T-helper 2 cell treated with Interferon-gamma antibody and Interleukin-4, amounts not matched to agents 100 ng/mL and 5 ng/mL, for 36 hours (primary cell): ENCODE results near the gene ZBTB16. TPM values are rescaled to one million over a fixed set of nuclear protein-coding genes. Genes with fewer than 3 reads are reported as not detected.

Experiments
- intact Hi-C: fragments of 100-400 bp; cut with micrococcal nuclease; formaldehyde crosslinking; loops from one replicate; pipeline ENCODE4 v1.15.1; 2023
- total RNA-seq: library from RNA; stranded (reverse); gene quantifications from 2 replicates; pipeline ENCODE4 v1.2.3, GENCODE V29; 2022

ZBTB16 gene
- total RNA-seq, 1 donor from 2014 or later: 13.7 TPM

DNA sequence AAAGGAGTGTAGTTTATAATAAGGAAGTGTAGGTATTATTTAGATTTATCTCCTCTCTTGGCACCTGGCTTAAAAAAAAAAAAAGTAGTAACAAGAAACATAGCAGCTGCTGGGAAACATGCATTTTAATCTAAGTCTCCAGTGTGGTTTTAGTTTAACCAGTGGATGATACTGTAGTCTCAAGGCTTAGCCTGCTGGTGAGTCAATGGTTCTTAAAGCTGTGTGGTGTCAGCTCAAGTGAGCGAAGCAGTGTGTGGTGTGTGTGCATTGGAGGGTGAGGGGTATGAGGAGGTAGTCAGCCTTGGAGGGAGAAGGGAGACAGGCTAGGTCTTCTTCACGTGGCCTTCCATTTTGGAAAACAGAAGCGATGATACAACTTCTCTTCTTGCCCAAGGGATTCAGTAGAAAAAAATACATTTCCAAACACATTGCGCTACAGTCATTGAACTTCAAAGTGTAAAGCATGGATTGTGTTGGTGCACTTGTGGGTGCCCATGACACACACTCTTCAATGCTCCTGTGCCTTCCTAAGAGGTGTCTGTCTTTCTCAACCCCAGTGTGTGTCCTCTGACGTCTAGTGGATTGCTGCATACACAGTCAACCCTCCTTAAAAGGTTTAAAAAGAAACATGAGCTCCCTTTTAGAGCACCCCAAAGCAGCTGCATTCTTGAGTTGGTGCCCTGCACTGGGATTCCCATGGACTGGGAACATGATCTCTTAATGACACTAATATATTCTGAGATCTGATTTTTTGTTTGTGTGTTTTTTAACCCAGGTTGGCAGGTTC is 40.1 kb downstream of the ZBTB16 start:
- intact Hi-C loops: loop anchor here (5.0 kb wide), 1 partner anchor 37 kb away; no protein-coding TSS in a partner anchor

GRCh38 chr11:114102993-114103896 is 43.7 kb downstream of the ZBTB16 start:
- intact Hi-C loops: loop anchor here (1.0 to 5.0 kb wide), 3 partner anchors 41 to 80 kb away; no protein-coding TSS in a partner anchor

GRCh38 chr11:114105611-114106010 is 46.1 kb downstream of the ZBTB16 start:
- intact Hi-C loops: no loop called here

- intact Hi-C loops: no loop called here
Observed at GRCh38 chr11:114106047-114106446, 46.5 kb downstream of the ZBTB16 start.

- intact Hi-C loops: no loop called here
Observed at GRCh38 chr11:114106986-114107385, 47.5 kb downstream of the ZBTB16 start.

- intact Hi-C loops: no loop called here
Observed at GRCh38 chr11:114108501-114109205, 49.1 kb downstream of the ZBTB16 start.

DNA sequence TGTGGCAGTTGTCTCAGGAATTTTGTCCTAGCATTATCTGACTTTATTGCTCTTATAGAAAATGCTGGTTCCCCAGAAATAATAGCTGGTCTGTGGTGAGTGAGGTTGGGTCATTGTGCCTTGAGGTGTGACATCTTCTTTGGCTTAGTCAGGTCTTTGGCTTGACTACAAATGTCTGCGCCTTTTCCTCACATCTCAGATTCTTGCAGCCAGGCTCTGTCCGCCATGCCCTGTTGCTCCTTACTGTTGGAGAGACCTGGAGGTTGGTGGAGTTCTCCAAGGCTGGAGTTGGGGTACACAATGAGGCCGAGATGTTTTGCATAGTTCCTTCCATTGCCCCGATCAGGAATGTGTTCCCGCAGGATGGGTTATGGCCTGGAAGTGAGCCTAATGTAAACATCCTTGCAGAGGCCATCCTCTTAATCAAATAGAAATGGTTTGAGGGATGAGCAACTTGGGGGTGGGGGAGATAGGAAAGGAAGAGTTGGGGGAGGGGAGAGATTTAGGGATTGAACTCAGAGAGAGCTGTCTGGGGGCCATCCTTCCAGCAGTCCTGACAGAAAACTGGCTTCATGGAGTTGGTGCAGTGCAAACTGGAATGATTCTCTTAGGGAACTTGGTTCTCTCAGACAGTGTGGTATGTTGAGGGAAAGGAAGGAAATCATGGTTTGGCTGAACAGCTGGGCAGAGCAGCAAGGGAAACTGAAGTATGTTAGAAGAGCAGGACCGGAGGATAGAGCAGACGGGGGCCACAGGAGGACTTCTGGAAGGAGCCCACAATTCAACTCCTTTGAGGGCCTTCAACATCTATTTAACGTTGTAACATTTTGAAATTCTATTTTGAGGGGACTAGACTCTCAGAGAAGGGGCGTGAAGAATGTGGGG is 49.9 kb downstream of the ZBTB16 start:
- intact Hi-C loops: no loop called here

GRCh38 chr11:114110123-114110522 is 50.6 kb downstream of the ZBTB16 start:
- intact Hi-C loops: no loop called here

DNA sequence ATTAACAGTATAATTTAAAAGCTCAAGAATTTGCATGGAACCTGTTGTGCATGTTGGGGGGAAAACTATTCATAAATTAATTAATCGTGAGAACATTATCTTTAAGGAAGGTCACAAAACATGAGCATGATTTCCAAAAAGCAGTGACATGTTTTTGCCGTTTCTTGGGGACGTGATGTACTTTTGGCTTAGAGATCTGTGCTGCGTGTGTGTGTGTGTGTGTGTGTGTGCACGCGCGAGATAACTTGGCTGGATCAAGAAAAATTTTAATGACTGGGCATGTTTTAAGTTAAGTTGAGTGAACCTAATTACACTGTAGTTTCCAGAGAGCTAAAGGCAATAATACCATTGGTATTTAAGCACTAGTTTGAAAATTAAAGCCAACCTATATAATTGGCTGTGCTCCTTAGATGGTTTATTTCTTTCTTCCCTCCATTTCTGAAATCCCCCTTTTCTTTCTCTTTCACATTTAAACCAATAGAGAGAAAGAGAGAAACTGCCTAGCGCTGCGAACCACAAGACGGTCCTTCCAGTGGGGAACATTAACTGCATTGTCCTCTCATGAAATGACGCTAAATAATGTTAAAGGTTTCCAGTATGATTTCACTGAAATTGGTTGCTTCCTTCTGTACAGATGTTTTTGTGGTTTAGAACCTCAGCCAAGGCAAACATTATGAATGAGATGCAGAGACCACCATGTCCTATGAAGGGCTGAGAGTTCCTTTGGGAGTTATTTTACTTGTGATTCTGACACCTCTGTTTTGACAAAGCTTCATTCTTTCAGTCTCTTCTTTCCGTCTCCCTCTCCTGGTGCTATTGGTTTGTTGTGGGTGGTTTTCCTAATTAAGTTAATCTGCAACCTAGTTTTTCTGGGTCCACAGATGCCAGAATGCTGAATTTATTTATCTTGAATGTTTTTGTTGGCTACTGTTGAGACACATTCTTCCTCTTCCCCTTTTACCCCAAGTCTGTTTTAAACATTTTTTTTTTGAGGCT is 51.7 kb downstream of the ZBTB16 start:
- intact Hi-C loops: no loop called here

- intact Hi-C loops: no loop called here
Observed at GRCh38 chr11:114115451-114115928, 56.0 kb downstream of the ZBTB16 start.

DNA sequence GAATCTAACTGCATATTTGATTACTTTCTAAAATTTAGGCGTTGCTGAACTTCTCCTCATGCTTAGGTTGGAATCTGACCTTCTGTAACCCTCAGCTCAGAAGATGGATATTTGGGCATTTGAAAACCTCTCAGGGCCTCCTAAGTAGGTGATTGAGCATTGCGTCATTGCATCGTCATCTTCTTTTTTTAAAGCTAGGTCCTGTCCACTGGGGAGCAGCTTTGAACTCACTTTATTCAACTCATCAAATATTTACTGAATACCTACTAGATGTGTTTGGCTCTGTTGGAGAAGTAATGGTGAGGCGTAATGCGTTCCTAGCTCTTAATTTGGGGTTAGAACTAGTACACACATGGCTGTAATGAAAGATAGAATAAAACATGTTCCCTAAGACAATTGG is 56.8 kb downstream of the ZBTB16 start:
- intact Hi-C loops: no loop called here

GRCh38 chr11:114116800-114117199 is 57.3 kb downstream of the ZBTB16 start:
- intact Hi-C loops: no loop called here

- intact Hi-C loops: no loop called here
Observed at GRCh38 chr11:114120606-114121005, 61.1 kb downstream of the ZBTB16 start.

- intact Hi-C loops: no loop called here
Observed at GRCh38 chr11:114121138-114121537, 61.6 kb downstream of the ZBTB16 start.

GRCh38 chr11:114121804-114122504 is 62.4 kb downstream of the ZBTB16 start:
- intact Hi-C loops: no loop called here

DNA sequence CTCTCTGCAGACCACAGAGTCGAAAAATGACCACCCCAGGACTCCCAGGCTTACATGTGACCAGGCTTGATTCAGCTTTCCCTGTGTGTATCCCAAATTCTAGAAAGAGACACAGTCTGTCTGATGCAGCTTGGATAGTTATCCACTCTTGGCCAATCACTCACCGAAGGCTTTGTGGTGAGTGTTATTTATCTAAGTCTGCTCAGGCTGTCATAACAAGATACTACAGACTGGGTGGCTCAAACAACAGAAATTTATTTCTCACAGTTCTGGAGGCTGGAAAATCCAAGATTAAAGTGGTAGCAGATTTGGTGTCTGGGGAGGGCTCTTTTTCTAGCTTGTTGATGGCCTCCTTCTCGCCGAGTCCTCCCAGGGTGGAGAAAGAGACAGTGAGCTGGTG is 63.2 kb downstream of the ZBTB16 start:
- intact Hi-C loops: no loop called here

GRCh38 chr11:114123692-114124330 is 64.3 kb downstream of the ZBTB16 start:
- intact Hi-C loops: no loop called here

DNA sequence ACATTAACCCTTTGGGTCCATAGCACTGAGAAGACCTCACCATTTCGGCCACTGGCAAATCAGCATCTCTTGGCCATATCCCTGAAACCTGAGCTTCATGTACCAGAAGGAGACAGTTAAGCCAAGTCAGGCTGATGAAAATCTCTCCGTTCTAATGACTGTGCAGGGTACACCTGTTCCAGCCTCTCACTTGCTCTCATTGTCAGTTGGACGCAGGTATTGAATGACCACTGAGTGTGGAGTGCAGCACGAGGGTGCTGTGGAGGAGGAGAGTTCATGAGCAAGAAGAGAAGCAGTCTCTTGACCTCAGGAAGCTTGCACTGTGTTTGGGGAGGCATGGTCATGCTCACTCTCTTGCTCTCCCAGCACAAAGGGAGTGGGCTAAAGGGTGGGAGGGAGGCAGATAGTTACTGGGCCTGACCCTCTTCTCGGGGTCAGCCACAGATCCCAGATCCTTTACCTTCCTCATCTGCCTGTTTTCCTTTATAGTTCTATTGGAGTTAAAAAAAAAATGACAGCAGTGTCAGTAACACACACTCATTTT is 65.2 kb downstream of the ZBTB16 start:
- intact Hi-C loops: no loop called here
